Keratinocyte (primary cell): Measurements from ENCODE around the gene SLC30A1. TPM values are rescaled to one million over a fixed set of nuclear protein-coding genes. Genes with fewer than 3 reads are reported as not detected.

ENCODE experiments used
- DNase-seq: peaks from one replicate; pipeline ENCODE4 v3.0.0-alpha.2; 2011; ENCODE audit warnings: low read depth, missing footprints, low spot score
- FAIRE-seq: peaks from 2 replicates; lab custom pipeline; 2011; peaks lifted over from hg19 to GRCh38; lab: Jason Lieb, UNC
- H2AFZ ChIP-seq: 2 replicates; pipeline ENCODE4 v1.6.0; 2012; ENCODE audit warnings: low read length, control low read depth, inconsistent platforms; ENCODE audit not compliant: control insufficient read depth
- H3K27ac ChIP-seq: 2 replicates; pipeline ENCODE4 v1.5.1; 2011; ENCODE audit warnings: low read length; ENCODE audit not compliant: control insufficient read depth, insufficient read depth
- H3K27me3 ChIP-seq: 3 replicates; pipeline ENCODE4 v1.6.0; 2011; ENCODE audit warnings: low read length; ENCODE audit not compliant: control insufficient read depth, insufficient read depth; ENCODE audit errors: extremely low read depth
- H3K36me3 ChIP-seq, 2 experiments: 2 replicates in 1 of 2; 3 replicates in 1 of 2; pipeline ENCODE4 v1.5.1; 2011; ENCODE audit warnings: low read length in 2 of 2, mild to moderate bottlenecking in 1 of 2; ENCODE audit not compliant: control insufficient read depth in 2 of 2, insufficient read depth in 2 of 2; ENCODE audit errors: extremely low read depth in 1 of 2
- H3K4me1 ChIP-seq: 3 replicates; pipeline ENCODE4 v1.5.1; 2011; ENCODE audit warnings: low read length; ENCODE audit not compliant: control insufficient read depth, insufficient read depth; ENCODE audit errors: extremely low read depth
- H3K4me2 ChIP-seq: 3 replicates; pipeline ENCODE4 v1.6.0; 2011; ENCODE audit warnings: low read depth, low read length; ENCODE audit not compliant: control insufficient read depth, insufficient read depth; ENCODE audit errors: extremely low read depth
- H3K4me3 ChIP-seq, 3 experiments: fragments of 200-600 bp in 1 of 3; sonication (generic) in 1 of 3; 2 replicates in 2 of 3; 3 replicates in 1 of 3; pipeline ENCODE4 v1.5.1; 2011 to 2016; ENCODE audit warnings: low read length in 3 of 3, mild to moderate bottlenecking in 3 of 3, control low read depth in 2 of 3, inconsistent platforms in 1 of 3, low read depth in 1 of 3, mixed read lengths in 1 of 3, mixed run types in 1 of 3, moderate library complexity in 1 of 3; ENCODE audit not compliant: control insufficient read depth in 2 of 3, insufficient read depth in 2 of 3; ENCODE audit errors: extremely low read depth in 1 of 3
- H3K79me2 ChIP-seq: 2 replicates; pipeline ENCODE4 v1.6.0; 2012; ENCODE audit warnings: low read length; ENCODE audit not compliant: control insufficient read depth, insufficient read depth
- H3K9ac ChIP-seq: 3 replicates; pipeline ENCODE4 v1.6.0; 2011; ENCODE audit warnings: low read length; ENCODE audit not compliant: control insufficient read depth, insufficient read depth; ENCODE audit errors: extremely low read depth
- H3K9me1 ChIP-seq: 3 replicates; pipeline ENCODE4 v1.6.0; 2011; ENCODE audit warnings: low read length; ENCODE audit not compliant: control insufficient read depth, insufficient read depth; ENCODE audit errors: extremely low read depth
- H3K9me3 ChIP-seq: 2 replicates; pipeline ENCODE4 v1.5.1; 2012; ENCODE audit warnings: low read depth, low read length; ENCODE audit not compliant: control insufficient read depth
- H4K20me1 ChIP-seq: 3 replicates; pipeline ENCODE4 v1.6.0; 2011; ENCODE audit warnings: low read length; ENCODE audit not compliant: control insufficient read depth, insufficient read depth; ENCODE audit errors: extremely low read depth
- CTCF ChIP-seq, 3 experiments: IDR thresholded peaks in 1 of 3; conservative IDR thresholded peaks in 1 of 3; optimal IDR thresholded peaks in 1 of 3; 2 replicates in 2 of 3; 3 replicates in 1 of 3; pipeline versions ENCODE3 to v1.5.1; 2011; ENCODE audit warnings: low read length in 3 of 3, mild to moderate bottlenecking in 3 of 3, moderate library complexity in 2 of 3, control low read depth in 1 of 3, inconsistent platforms in 1 of 3; ENCODE audit not compliant: insufficient read depth in 2 of 3; ENCODE audit errors: extremely low read depth in 1 of 3
- EZH2 ChIP-seq: IDR thresholded peaks from one replicate; pipeline ENCODE4 v1.6.1; 2012; ENCODE audit warnings: inconsistent platforms, mild to moderate bottlenecking, low read length, moderate library complexity
- dilution Hi-C: fragments of 300-500 bp; cut with MboI; formaldehyde crosslinking; loops from one replicate; pipeline ENCODE4 v1.7.0; 2020; ENCODE audit warnings: low sequenced_read_pairs; ENCODE audit not compliant: extremely low pct_ligation_motif_present
- polyA plus RNA-seq, 5 experiments: library from polyadenylated mRNA; depleted of rRNA in 3 of 5; stranded (reverse) in 3 of 5; stranded (forward) in 1 of 5; unstranded in 1 of 5; fragments of >200 nt; gene quantifications; 1 replicate in 1 of 5; 2 replicates in 3 of 5; 3 replicates in 1 of 5; pipeline versions ENCODE4 v1.2.1 to v1.2.3, GENCODE V29; 2011 to 2012; ENCODE audit warnings: missing spikeins in 2 of 5, low read depth in 1 of 5, low replicate concordance in 1 of 5

SLC30A1 gene
- polyA plus RNA-seq, 1 donor (not counting 4 experiments of a cell fraction or from before 2014, with no cell fraction given) = 17.2 TPM

- Histone ChIP-seq H3K4me3 (no peak overlapping the region), H3K27ac (no peak overlapping the region), H3K9ac (no peak overlapping the region), H3K9me3 (peaks cover 4% of the 10 kb centered on the region), H3K4me2 (no peak overlapping the region), H4K20me1 (no peaks in the 10 kb centered on the region), H3K9me1 (no peaks in the 10 kb centered on the region), H3K27me3 (no peaks in the 10 kb centered on the region), H2AFZ (no peak overlapping the region), H3K79me2 (no peaks in the 10 kb centered on the region), H3K4me1 (no peaks in the 10 kb centered on the region), H3K36me3 (no peaks in the 10 kb centered on the region)
- no peak for TF ChIP-seq EZH2
- no peak for TF ChIP-seq CTCF (optimal IDR thresholded peaks at IDR 0.05 in 1 of 3, IDR thresholded peaks at IDR 0.05 in 1 of 3, conservative IDR thresholded peaks at IDR 0.05 in 1 of 3; ENCODE audit: extremely low read depth in 1 of 3, insufficient read depth in 2 of 3, low read length in 3 of 3)
- dilution Hi-C loops = no loop called here
- FAIRE-seq (no peak), DNase-seq (no peak)
Observed at GRCh38 chr1:211537253-211537652, 41.7 kb downstream of the SLC30A1 start.

GRCh38 chr1:211536606-211537005 is 42.4 kb downstream of the SLC30A1 start:
- H3K36me3 ChIP-seq = no peaks in the 10 kb centered on the region
- H3K9ac ChIP-seq = no peak overlapping the region
- no peak overlapping the region for H3K27ac ChIP-seq
- no peak overlapping the region for H3K4me3 ChIP-seq
- H3K27me3 ChIP-seq = no peaks in the 10 kb centered on the region
- dilution Hi-C loops = no loop called here
- H3K9me1 ChIP-seq = no peaks in the 10 kb centered on the region
- FAIRE-seq (no peak), DNase-seq (no peak)
- H3K79me2 ChIP-seq = no peaks in the 10 kb centered on the region
- no peak overlapping the region for H3K4me2 ChIP-seq
- H3K4me1 ChIP-seq = no peaks in the 10 kb centered on the region
- peaks cover 4% of the 10 kb centered on the region for H3K9me3 ChIP-seq
- H4K20me1 ChIP-seq = no peaks in the 10 kb centered on the region
- no peak overlapping the region for H2AFZ ChIP-seq
- no peak for TF ChIP-seq CTCF (optimal IDR thresholded peaks at IDR 0.05 in 1 of 3, IDR thresholded peaks at IDR 0.05 in 1 of 3, conservative IDR thresholded peaks at IDR 0.05 in 1 of 3; ENCODE audit: extremely low read depth in 1 of 3, insufficient read depth in 2 of 3, low read length in 3 of 3)
- no peak for TF ChIP-seq EZH2
